HepG2 (cell line): ENCODE measurements around the gene ZBTB7B. TPM values are rescaled to one million over a fixed set of nuclear protein-coding genes. Genes with fewer than 3 reads are reported as not detected.

Experiments
- ATRX ChIP-seq: sonication (generic); formaldehyde crosslinking; IDR thresholded peaks from 2 replicates; pipeline ENCODE4 v1.4.0; 2020; ENCODE audit warnings: missing genetic modification reagents, borderline replicate concordance
- CENPT ChIP-seq: sonication (generic); formaldehyde crosslinking; IDR thresholded peaks from 2 replicates; pipeline ENCODE4 v1.8.0; 2022; ENCODE audit warnings: low read depth, mild to moderate bottlenecking, moderate library complexity, missing genetic modification reagents
- FOSL1 ChIP-seq: sonication (generic); formaldehyde crosslinking; IDR thresholded peaks from 2 replicates; pipeline ENCODE4 v1.9.0; 2021; ENCODE audit warnings: missing genetic modification reagents, borderline replicate concordance
- JUN ChIP-seq: sonication (generic); formaldehyde crosslinking; IDR thresholded peaks from 2 replicates; pipeline ENCODE4 v1.4.0; 2020; ENCODE audit warnings: mild to moderate bottlenecking, missing genetic modification reagents
- MEF2D ChIP-seq: sonication (generic); formaldehyde crosslinking; IDR thresholded peaks from 2 replicates; pipeline ENCODE4 v1.5.1; 2020; ENCODE audit warnings: mild to moderate bottlenecking, missing genetic modification reagents
- NAIF1 ChIP-seq: sonication (generic); formaldehyde crosslinking; IDR thresholded peaks from 2 replicates; pipeline ENCODE4 v1.5.0; 2020; ENCODE audit warnings: mild to moderate bottlenecking, missing genetic modification reagents, borderline replicate concordance
- NFKBIZ ChIP-seq: IDR thresholded peaks from 2 replicates; pipeline ENCODE4 v1.6.1; 2018; ENCODE audit warnings: missing genetic modification reagents, missing compliant biosample characterization
- RARA ChIP-seq: IDR thresholded peaks from 2 replicates; pipeline ENCODE4 v1.6.1; 2016; ENCODE audit warnings: missing genetic modification reagents, missing compliant biosample characterization
- RFXAP ChIP-seq: sonication (generic); formaldehyde crosslinking; IDR thresholded peaks from 2 replicates; pipeline ENCODE4 v1.4.0; 2020; ENCODE audit warnings: missing genetic modification reagents, borderline replicate concordance
- SKI ChIP-seq: fragments of 450-650 bp; IDR thresholded peaks from one replicate; pipeline ENCODE4 v1.6.1; 2018; ENCODE audit warnings: mild to moderate bottlenecking; ENCODE audit not compliant: partially characterized antibody
- SPEN ChIP-seq: sonication (generic); formaldehyde crosslinking; IDR thresholded peaks from 2 replicates; pipeline ENCODE4 v1.5.1; 2020; ENCODE audit warnings: low read depth, mild to moderate bottlenecking, missing genetic modification reagents
- TOE1 ChIP-seq: sonication (generic); formaldehyde crosslinking; IDR thresholded peaks from 2 replicates; pipeline ENCODE4 v1.4.0; 2020; ENCODE audit warnings: mild to moderate bottlenecking, missing genetic modification reagents
- ZNF644 ChIP-seq: IDR thresholded peaks from 2 replicates; pipeline ENCODE4 v1.6.1; 2016; ENCODE audit warnings: low read depth
- ZNF766 ChIP-seq: sonication (generic); formaldehyde crosslinking; IDR thresholded peaks from 2 replicates; pipeline ENCODE4 v1.5.0; 2020; ENCODE audit warnings: missing genetic modification reagents, borderline replicate concordance
- ZNF772 ChIP-seq: sonication (generic); formaldehyde crosslinking; IDR thresholded peaks from 2 replicates; pipeline ENCODE4 v1.5.0; 2020; ENCODE audit warnings: mild to moderate bottlenecking, missing genetic modification reagents
- polyA plus RNA-seq, 8 experiments: library from polyadenylated mRNA; depleted of rRNA in 3 of 8; stranded (reverse) in 7 of 8; unstranded in 1 of 8; fragments of >200 nt; fragmentation: Illumina TruSeq in 4 of 8; extraction: Trizol in 4 of 8; gene quantifications; 2 replicates each; pipeline versions ENCODE4 v1.2.1 to v1.2.3, GENCODE V29; 2011 to 2016; ENCODE audit warnings: low read depth in 4 of 8, missing spikeins in 1 of 8, mixed read lengths in 1 of 8; ENCODE audit not compliant: insufficient read depth in 1 of 8
- total RNA-seq, 5 experiments: library from RNA; depleted of rRNA; stranded (reverse); fragments of >200 nt; fragmentation: Illumina TruSeq; extraction: Trizol; gene quantifications; 2 replicates each; pipeline ENCODE4 v1.2.3, GENCODE V29; 2016; ENCODE audit warnings: low read depth in 1 of 5
- TF ChIP-seq, protein P1 (sequence below): IDR thresholded peaks from 2 replicates; pipeline ENCODE4 v1.6.1; 2016; ENCODE audit warnings: low read depth, control low read depth
- TF ChIP-seq, protein P2 (sequence below): sonication (generic); formaldehyde crosslinking; conservative IDR thresholded peaks from 2 replicates; pipeline ENCODE4 v1.8.0; 2022; ENCODE audit warnings: mild to moderate bottlenecking, moderate library complexity, missing genetic modification reagents
- TF ChIP-seq, protein P3 (sequence below): sonication (generic); formaldehyde crosslinking; IDR thresholded peaks from 2 replicates; pipeline ENCODE4 v1.4.0; 2020; ENCODE audit warnings: mild to moderate bottlenecking, missing genetic modification reagents
- TF ChIP-seq, protein P4 (sequence below): sonication (generic); formaldehyde crosslinking; IDR thresholded peaks from 2 replicates; pipeline ENCODE4 v1.4.0; 2020; ENCODE audit warnings: low read depth, missing genetic modification reagents
- TF ChIP-seq, protein P5 (sequence below): sonication (generic); formaldehyde crosslinking; IDR thresholded peaks from 2 replicates; pipeline ENCODE4 v1.8.1; 2022; ENCODE audit warnings: mild to moderate bottlenecking, missing genetic modification reagents

The ZBTB7B gene
- total and polyA plus RNA-seq, 2 of the 13 experiments (the other 11 are each of a cell fraction or from before 2014, with no cell fraction given) = 15.5 to 17.5 TPM

DNA sequence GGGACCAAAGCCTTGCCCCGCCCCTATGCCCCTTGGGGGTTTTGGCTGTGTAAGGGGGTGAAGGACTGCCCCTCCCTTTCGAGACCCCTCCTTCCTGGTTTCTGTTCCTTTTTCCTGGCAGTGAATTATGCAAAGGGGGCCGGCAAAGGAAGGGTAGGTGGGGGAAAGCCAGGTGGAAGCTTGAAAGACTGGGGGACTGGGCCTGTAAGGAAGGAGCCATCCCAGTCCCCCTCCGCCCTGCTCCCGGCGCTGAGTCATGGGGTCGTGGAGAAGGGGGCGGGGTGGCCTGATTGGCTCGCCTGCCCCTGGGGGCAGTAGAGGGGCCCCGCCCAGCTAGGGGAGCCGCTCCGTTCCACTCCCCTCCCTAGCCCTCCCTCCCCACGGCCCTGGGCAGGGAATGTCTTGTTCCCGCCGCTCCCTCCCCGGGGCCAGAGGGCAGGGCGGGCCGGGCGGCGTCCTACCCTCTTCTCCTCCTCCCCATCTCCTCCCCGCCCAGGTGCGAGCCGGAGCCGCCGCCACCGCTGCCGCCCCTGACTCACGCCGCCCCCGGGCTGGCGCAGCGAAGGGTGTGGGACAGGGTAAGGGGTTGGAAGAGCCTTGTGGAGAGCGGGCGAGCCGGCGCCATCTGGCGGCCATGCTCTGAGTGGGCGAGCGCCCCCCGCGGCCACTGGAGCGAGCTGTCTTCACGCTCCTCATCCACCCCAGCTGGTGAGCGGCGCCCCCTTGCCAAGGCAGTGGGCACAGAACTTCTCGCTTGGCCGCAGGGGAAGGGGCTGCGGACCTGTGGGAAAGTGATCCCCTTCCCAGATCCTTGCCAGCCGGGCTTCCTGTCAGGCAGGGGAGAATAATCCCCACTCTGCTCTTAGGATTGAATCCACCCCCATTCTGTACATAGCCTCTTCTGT is 14.7 kb downstream of the ZBTB7B start (continued):
- no peak for TF ChIP-seq CENPT
- peak; percentile 56 for TF ChIP-seq SKI
- TF ChIP-seq, protein P1, sequence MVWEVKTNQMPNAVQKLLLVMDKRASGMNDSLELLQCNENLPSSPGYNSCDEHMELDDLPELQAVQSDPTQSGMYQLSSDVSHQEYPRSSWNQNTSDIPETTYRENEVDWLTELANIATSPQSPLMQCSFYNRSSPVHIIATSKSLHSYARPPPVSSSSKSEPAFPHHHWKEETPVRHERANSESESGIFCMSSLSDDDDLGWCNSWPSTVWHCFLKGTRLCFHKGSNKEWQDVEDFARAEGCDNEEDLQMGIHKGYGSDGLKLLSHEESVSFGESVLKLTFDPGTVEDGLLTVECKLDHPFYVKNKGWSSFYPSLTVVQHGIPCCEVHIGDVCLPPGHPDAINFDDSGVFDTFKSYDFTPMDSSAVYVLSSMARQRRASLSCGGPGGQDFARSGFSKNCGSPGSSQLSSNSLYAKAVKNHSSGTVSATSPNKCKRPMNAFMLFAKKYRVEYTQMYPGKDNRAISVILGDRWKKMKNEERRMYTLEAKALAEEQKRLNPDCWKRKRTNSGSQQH = 0 out of 2 replicates have a peak, but pooled peaks have one; percentile 57
- TF ChIP-seq SPEN = peak; percentile 81
- 0 out of 2 replicates have a peak, but pooled peaks have one; percentile 12 for TF ChIP-seq ZNF644 (CRISPR knock-in tag)
- peak; percentile 72; the same call in 1 of the 2 replicates for TF ChIP-seq ZNF766 (CRISPR knock-in tag)
- TF ChIP-seq, protein P2, sequence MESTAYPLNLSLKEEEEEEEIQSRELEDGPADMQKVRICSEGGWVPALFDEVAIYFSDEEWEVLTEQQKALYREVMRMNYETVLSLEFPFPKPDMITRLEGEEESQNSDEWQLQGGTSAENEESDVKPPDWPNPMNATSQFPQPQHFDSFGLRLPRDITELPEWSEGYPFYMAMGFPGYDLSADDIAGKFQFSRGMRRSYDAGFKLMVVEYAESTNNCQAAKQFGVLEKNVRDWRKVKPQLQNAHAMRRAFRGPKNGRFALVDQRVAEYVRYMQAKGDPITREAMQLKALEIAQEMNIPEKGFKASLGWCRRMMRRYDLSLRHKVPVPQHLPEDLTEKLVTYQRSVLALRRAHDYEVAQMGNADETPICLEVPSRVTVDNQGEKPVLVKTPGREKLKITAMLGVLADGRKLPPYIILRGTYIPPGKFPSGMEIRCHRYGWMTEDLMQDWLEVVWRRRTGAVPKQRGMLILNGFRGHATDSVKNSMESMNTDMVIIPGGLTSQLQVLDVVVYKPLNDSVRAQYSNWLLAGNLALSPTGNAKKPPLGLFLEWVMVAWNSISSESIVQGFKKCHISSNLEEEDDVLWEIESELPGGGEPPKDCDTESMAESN (CRISPR knock-in tag) = peak; percentile 96
- TF ChIP-seq MEF2D (CRISPR knock-in tag) = no peak
- TF ChIP-seq RARA (CRISPR knock-in tag) = 0 out of 2 replicates have a peak, but pooled peaks have one; percentile 22
- TF ChIP-seq RFXAP (CRISPR knock-in tag) = peak; percentile 57; the same call in 1 of the 2 replicates
- TF ChIP-seq, protein P3, sequence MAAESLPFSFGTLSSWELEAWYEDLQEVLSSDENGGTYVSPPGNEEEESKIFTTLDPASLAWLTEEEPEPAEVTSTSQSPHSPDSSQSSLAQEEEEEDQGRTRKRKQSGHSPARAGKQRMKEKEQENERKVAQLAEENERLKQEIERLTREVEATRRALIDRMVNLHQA (CRISPR knock-in tag) = no peak
- TF ChIP-seq, protein P4, sequence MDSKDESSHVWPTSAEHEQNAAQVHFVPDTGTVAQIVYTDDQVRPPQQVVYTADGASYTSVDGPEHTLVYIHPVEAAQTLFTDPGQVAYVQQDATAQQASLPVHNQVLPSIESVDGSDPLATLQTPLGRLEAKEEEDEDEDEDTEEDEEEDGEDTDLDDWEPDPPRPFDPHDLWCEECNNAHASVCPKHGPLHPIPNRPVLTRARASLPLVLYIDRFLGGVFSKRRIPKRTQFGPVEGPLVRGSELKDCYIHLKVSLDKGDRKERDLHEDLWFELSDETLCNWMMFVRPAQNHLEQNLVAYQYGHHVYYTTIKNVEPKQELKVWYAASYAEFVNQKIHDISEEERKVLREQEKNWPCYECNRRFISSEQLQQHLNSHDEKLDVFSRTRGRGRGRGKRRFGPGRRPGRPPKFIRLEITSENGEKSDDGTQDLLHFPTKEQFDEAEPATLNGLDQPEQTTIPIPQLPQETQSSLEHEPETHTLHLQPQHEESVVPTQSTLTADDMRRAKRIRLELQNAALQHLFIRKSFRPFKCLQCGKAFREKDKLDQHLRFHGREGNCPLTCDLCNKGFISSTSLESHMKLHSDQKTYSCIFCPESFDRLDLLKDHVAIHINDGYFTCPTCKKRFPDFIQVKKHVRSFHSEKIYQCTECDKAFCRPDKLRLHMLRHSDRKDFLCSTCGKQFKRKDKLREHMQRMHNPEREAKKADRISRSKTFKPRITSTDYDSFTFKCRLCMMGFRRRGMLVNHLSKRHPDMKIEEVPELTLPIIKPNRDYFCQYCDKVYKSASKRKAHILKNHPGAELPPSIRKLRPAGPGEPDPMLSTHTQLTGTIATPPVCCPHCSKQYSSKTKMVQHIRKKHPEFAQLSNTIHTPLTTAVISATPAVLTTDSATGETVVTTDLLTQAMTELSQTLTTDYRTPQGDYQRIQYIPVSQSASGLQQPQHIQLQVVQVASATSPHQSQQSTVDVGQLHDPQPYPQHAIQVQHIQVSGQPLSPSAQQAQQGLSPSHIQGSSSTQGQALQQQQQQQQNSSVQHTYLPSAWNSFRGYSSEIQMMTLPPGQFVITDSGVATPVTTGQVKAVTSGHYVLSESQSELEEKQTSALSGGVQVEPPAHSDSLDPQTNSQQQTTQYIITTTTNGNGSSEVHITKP (CRISPR knock-in tag) = peak; percentile 94
- no peak; the same call in 1 of the 2 replicates for TF ChIP-seq FOSL1
- TF ChIP-seq ATRX (CRISPR knock-in tag) = no peak
- TF ChIP-seq, protein P5, sequence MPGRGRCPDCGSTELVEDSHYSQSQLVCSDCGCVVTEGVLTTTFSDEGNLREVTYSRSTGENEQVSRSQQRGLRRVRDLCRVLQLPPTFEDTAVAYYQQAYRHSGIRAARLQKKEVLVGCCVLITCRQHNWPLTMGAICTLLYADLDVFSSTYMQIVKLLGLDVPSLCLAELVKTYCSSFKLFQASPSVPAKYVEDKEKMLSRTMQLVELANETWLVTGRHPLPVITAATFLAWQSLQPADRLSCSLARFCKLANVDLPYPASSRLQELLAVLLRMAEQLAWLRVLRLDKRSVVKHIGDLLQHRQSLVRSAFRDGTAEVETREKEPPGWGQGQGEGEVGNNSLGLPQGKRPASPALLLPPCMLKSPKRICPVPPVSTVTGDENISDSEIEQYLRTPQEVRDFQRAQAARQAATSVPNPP = 0 out of 2 replicates have a peak, but pooled peaks have one; percentile 38
- TF ChIP-seq NAIF1 (CRISPR knock-in tag) = 0 out of 2 replicates have a peak, but pooled peaks have one; percentile 63
- 0 out of 2 replicates have a peak, but pooled peaks have one; percentile 38 for TF ChIP-seq TOE1 (CRISPR knock-in tag)
- TF ChIP-seq NFKBIZ (CRISPR knock-in tag) = no peak
- TF ChIP-seq ZNF772 (CRISPR knock-in tag) = peak; percentile 81
- peak; percentile 33 for TF ChIP-seq JUN (CRISPR knock-in tag)
